GM12878 (cell line): ENCODE measurements around the gene TRIM39.

Source experiments
- ASH2L ChIP-seq: fragments of 300-600, 200-600 bp; sonication (generic); IDR thresholded peaks from 2 replicates; pipeline ENCODE4 v1.6.1; 2017; ENCODE audit warnings: low read depth, mild to moderate bottlenecking, borderline replicate concordance
- BCLAF1 ChIP-seq: fragments of 450-650 bp; IDR thresholded peaks from 2 replicates; pipeline ENCODE4 v1.6.1; 2017; ENCODE audit warnings: antibody characterized with exemption, mild to moderate bottlenecking, moderate library complexity
- CREB1 ChIP-seq: IDR thresholded peaks from 2 replicates; pipeline ENCODE4 v1.6.1; 2012; ENCODE audit warnings: low read depth, mild to moderate bottlenecking, inconsistent platforms
- CTCF ChIP-seq, 3 experiments: IDR thresholded peaks in 2 of 3; conservative IDR thresholded peaks in 1 of 3; 2 replicates each; pipeline ENCODE4 v1.5.1; 2011; ENCODE audit warnings: low read depth in 3 of 3, low read length in 3 of 3, mild to moderate bottlenecking in 3 of 3, control low read depth in 2 of 3, moderate library complexity in 2 of 3, inconsistent platforms in 1 of 3, mixed read lengths in 1 of 3; ENCODE audit not compliant: control insufficient read depth in 2 of 3, insufficient read depth in 1 of 3; ENCODE audit errors: extremely low read depth in 1 of 3
- E4F1 ChIP-seq: fragments of 450-650 bp; IDR thresholded peaks from 2 replicates; pipeline ENCODE4 v1.6.1; 2018; ENCODE audit warnings: borderline replicate concordance, mild to moderate bottlenecking; ENCODE audit not compliant: partially characterized antibody
- EED ChIP-seq: sonication (generic); IDR thresholded peaks from 2 replicates; pipeline ENCODE4 v1.6.1; 2016; ENCODE audit warnings: antibody characterized with exemption, low read depth
- GABPA ChIP-seq: IDR thresholded peaks from 2 replicates; pipeline ENCODE4 v1.6.1; 2014; ENCODE audit warnings: antibody characterized with exemption, low read depth, mild to moderate bottlenecking, inconsistent platforms
- IKZF2 ChIP-seq, 2 experiments: fragments of 450-650 bp; IDR thresholded peaks; 2 replicates each; pipeline ENCODE4 v1.6.1; 2017; ENCODE audit warnings: mild to moderate bottlenecking in 2 of 2, moderate library complexity in 2 of 2
- JUNB ChIP-seq: IDR thresholded peaks from 2 replicates; pipeline ENCODE4 v1.6.1; 2016; ENCODE audit warnings: antibody characterized with exemption, mild to moderate bottlenecking
- PML ChIP-seq: IDR thresholded peaks from 2 replicates; pipeline ENCODE4 v1.6.1; 2012; ENCODE audit warnings: low read length, inconsistent platforms
- RAD21 ChIP-seq: IDR thresholded peaks from 2 replicates; pipeline ENCODE4 v1.6.1; 2011; ENCODE audit warnings: mild to moderate bottlenecking, low read depth, low read length, moderate library complexity; ENCODE audit not compliant: insufficient read depth
- SUZ12 ChIP-seq: fragments of 200-600 bp; sonication (generic); IDR thresholded peaks from one replicate; pipeline ENCODE4 v1.6.1; 2018; ENCODE audit warnings: antibody characterized with exemption, mild to moderate bottlenecking; ENCODE audit not compliant: unreplicated experiment
- ZNF274 ChIP-seq: IDR thresholded peaks from one replicate; pipeline ENCODE4 v1.8.0; 2011; ENCODE audit not compliant: insufficient read length, insufficient read depth

DNA sequence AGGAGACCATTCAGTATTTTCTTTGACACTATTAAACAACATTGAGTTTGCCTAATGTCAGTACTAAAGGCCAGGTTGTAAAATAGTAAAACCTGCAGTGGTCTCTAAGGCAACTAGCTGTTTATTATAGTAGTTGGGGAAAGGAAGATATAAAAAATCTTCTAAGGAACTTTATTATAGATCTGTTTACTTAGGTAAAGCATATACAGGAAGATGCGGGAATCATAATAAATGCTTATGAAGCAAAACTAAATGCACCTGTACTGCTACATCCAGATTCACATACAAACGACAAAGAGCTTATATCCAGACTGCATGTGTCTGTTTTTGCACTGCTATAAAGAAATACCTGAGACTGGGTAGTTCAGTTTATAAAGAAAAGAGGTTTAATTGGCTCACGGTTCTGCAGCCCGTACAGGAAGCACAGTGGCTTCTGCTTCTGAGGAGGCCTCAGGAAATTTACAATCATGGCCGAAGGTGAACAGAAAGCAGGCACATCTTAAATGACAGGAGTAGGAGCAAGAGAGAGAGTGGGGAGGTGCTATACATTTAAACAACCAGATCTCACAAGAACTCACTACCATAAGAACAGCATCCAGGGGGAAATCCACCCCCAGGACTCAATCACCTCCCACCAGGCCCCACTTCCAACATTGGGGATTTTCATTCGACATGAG, 8.7 kb upstream of the TRIM39 start:
- TF ChIP-seq GABPA (no peak), SUZ12 (no peak), RAD21 (no peak), EED (no peak), JUNB (no peak), CTCF (IDR thresholded peaks at IDR 0.05 in 2 of 3, conservative IDR thresholded peaks at IDR 0.05 in 1 of 3; ENCODE audit: control insufficient read depth in 2 of 3, extremely low read depth in 1 of 3, insufficient read depth in 1 of 3, low read depth in 3 of 3, low read length in 3 of 3) (no peak), ZNF274 (no peak), CREB1 (no peak), ASH2L (no peak), E4F1 (no peak), BCLAF1 (no peak), PML (no peak), IKZF2 (IDR thresholded peaks at IDR 0.05) (no peak)
